ENCODE measurements around the gene LILRB2.
A peak's percentile ranks its signal among the peaks of the same experiment; 100 is the strongest.
"Not testable (repeated sequence)": the region's sequence is repeated elsewhere in the genome, so short reads cannot be mapped to it uniquely, and the experiment has no call there.

Gene LILRB2

DNA sequence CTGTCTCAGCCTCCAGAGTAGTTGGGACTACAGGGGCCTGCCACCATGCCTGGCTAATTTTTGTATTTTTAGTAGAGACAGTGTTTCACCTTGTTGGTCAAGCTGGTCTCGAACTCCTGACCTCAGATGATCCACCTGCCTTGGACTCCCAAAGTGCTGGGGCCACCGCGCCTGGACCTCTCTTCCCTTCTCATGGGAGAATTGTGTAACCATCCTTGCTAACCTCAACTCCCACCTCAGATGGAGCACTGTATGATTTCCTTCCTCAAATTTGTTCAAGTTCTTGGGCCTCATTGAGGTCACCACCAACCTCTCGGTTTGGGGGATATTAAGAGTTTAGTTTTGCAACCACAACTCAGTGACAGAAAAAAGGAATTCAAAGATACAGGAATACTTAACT, 21.3 kb upstream of the LILRB2 start:
- peak in 1 of 2 donors; percentile 37 for DNase-seq

- no peak for DNase-seq
Observed at GRCh38 chr19:54299515-54299914, 18.6 kb upstream of the LILRB2 start.

DNA sequence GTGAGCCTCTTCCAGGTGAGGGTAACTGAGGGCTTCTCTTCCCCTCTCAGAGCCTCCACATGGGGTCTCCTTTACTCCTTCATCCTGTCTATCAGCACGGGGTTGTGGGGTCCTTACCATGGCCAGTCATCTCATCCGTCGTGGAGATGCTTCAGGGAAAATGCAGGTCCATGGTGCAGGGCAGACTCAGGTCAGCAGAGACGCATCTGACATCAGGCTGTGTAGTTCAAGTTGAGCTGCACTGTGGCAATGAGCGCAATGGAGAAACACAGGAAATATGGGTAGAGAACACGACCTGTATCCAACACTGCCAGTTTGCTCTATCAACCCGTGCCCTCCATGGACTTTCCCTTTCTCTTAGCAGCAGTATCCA, 18.2 kb upstream of the LILRB2 start:
- DNase-seq: no peak

DNA sequence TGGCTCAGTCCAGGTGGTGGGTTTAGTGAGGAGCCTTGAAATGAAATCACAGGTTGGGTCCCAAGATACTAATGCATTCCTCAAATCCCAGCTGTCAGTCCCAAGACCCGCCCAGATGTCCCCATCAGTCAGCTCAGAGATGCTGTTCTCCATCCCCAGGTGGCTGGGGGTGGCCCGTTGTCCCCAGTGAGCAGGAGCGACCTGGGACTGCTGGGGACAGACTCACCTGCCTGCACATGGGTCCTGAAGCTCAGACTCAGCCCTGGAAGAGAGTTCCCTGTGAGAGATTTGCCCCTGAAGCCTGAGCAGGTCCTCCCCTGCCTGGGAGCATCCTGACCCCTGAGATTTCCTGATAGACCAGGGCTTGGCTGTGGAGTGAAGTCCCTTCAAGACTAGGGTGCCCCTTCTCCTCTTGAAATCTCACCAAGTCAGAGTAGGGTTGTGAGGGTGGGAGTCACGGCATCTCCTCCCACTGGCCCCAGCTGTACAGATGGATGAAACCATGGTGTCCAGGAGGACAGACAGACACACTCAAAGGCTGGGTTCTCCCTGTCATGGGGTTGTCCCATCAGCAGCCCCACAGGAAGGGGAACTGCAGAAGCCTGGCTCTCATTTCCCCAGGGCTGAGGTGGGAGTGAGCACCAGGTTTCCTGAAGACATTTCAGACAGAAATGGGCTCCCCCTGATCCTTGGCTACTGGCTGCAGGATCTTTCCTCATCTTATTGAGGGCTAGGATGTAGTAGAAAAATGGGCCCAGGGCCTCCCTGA, 17.6 kb upstream of the LILRB2 start:
- no peak for DNase-seq

- DNase-seq: no peak
Observed at GRCh38 chr19:54297759-54298305, 16.9 kb upstream of the LILRB2 start.

GRCh38 chr19:54294539-54294938, 13.6 kb upstream of the LILRB2 start:
- no peak for DNase-seq

DNA sequence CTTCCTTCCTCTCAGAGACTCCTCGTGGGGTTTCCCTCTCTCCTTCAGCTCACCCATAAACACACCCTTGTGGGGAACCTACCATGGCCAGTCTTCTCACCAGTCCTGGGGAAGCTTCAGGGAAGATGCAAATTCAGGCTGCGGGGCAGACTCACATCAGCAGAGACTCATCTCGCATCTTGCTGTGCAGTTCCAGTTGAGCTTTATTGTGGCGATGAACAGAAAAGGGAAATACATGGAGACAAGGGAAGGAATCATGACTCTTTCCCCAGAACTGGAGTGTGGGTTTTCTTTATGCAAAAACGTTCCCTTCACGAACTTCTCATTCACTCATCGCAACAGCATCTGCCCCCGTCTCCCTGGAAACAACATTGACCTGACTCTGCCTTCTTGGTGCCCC, 8.2 kb upstream of the LILRB2 start:
- not testable (repeated sequence) for DNase-seq

DNA sequence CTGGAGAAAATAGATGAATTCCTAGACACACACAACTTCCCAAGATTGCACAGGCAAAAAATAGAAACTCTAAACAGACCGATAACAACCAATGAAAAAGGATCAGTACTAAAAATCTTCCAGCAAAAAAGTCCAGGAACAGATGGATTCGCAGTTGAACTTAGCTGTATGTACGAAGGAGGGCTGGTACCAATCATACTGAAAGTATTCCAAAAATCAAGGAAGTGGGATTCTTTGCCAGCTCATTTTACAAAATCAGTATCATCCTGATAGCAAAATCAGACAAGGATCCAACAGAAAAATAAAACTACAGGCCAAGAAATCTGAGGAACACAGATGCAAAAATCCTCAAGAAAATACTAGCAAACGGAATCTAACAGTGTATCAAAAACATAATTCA, 6.5 kb upstream of the LILRB2 start:
- DNase-seq: no peak

DNA sequence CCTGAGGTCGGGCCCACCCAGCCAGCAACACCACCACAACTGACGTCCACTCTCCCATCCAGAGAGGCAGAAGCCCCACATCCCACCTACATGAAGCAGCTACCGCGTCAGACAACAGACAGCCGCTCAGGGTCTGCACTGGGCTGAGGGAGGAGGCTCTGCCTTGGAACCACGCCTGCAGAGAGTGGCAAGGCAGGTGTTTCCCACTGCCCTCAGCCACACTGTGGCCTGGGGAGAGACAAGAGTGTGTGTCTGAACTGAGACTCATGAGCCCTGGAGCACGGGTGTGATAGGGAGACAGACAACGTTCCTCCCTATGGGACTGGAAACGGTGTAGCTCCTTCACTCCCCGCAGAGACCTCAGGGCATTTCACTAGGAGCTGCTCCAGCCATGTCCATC, 5.4 kb upstream of the LILRB2 start:
- DNase-seq: not testable (repeated sequence)

- peak in 1 of 2 donors; percentile 51 for DNase-seq
Observed at GRCh38 chr19:54285427-54286056, 4.6 kb upstream of the LILRB2 start.

DNA sequence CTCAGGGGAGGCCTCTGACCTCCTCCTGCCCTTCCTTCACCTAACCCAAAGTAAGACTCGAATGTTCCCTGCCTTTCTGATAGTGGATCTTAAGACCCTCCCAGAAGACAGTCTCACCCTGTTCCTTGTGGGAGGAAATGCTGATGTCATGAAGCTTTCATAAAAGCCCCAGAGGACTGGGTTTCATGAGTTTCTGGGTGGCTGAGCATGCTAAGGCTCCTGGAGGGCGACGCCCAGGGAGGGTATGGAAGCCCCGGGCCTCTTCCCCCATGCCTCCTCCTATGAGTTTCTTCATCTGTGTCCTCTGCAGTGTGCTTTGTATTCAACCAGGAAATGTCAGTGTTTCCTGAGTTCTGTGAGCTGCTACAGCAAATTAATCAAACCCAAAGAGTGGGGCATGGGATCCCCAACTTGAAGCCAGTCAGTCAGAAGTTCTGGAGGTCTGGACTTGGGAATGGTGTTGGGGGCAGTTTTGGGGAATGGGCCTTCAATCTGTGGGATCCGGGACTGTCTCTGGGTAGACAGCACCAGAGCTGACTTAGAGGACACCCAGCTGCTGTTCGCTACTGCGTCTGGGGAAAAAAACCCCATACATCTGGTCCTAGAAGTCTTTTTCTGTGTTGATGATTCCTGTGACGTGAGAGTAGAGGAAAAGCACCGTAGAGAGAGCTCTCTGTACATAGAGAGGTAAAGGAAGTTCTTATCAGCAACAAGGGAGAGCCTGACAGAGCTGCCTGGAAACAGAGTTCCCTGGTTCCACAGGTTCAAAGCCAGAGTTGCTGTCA, 2.0 kb upstream of the LILRB2 start:
- DNase-seq: peak in 1 of 2 donors; percentile 41

DNA sequence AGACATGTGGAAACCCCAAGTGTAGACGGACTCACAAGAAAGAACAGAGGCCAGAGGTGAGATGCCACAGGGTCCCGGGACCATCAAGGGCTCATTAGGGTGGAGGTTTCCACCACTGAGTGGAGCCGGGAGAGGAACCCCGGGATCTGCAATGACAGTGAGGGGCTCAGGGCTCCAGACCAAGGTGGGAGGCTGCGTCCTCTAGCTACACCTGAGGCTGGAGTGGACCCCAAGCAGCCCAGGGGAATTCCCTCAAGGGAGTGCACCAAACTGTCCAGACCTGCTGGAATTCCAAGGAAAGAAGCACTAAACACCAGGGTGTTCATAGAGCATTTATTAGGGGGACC, 792 bp upstream of the LILRB2 start:
- not testable (repeated sequence) for DNase-seq

GRCh38 chr19:54280441-54280840, 469 bp downstream of the LILRB2 start:
- DNase-seq: peak in 1 of 2 donors; percentile 40

DNA sequence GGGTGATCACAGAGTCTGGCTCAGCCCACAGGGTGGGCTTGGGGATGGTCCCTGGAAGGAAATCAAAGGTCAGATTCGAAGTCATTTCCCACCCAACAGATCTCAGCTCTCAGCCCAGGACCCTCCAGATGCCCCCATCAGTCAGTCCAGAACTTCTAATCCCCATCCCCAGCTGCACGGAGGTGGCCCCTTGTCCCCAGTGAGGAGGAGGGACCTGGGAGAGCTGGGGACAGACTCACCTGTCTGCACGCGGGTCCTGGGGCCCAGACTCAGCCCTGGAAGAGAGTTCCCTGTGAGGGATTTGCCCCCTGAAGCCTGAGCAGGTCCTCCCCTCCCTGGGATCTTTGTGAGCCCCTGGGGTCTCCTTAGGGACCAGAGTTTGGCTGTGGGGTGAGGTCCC, 885 bp downstream of the LILRB2 start:
- not testable (repeated sequence) for DNase-seq

- DNase-seq: no peak
Observed at GRCh38 chr19:54279406-54279962, 1.4 kb downstream of the LILRB2 start.

GRCh38 chr19:54278571-54279195, 2.2 kb downstream of the LILRB2 start:
- DNase-seq: not testable (repeated sequence)

DNA sequence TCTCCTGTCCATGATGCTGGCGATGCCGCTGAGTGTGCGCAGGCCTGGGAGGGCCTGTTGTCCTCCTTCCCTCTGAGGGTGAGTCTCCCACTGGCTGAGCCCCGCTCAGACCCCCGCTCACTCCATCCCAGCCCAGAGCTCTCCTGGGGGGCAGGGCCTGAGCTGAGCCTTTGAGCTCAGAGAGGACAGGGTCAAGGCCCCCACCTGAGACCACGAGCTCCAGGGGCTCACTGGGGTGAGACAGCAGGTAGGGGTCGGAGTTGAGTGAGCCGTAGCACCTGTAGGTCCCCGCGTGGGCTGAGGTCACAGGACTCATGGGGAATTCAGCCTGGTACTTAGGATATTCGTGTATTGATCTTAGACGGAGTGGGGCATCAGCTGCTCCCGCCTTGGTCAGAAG, 2.9 kb downstream of the LILRB2 start:
- DNase-seq: not testable (repeated sequence)

DNA sequence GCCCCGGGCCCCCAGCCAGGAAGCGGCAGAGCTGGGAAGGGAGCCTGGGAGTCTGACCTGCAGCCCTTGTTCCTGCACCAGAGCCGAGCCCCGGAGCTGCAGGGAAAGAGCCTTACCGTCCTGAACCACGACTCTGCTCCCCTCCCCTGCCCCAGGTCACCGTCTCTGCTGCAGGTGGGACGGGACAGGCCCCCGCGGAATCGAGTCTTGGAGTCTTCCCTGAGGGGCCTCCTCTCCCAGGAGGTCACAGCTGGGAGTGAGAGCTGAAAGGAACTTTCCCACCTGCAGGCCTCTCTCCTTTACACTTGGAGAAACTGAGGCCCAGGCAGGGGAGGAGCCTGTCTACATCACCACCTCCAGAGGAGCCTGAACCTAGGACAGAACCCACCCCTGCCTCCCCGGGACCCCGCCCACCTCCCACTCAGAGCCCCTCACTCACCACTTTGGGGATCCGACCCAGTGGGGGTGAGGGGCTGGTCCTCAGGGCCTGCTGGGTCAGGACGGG, 3.7 kb downstream of the LILRB2 start:
- not testable (repeated sequence) for DNase-seq

GRCh38 chr19:54275951-54276350, 5.0 kb downstream of the LILRB2 start:
- DNase-seq: no peak

DNA sequence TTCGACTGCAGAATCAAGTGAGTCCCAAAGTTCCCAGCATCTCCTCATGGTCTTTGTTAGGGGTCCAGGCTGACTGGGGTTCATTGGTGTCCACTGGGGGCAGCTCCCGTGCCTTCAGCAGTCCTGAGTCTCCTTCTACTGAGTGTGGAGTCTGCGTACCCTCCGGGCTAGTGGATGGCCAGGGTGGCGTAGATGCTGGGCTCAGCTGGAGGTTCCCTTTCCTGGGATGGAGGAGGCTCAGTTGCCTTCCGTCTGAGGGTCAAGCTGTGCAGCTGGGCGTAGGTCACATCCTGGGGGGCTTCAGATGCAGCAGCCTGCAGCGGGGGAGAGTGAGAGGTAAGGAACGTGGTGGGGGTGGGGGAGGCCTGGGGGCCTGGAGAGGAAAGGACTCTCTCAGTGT, 6.4 kb downstream of the LILRB2 start:
- DNase-seq: not testable (repeated sequence)

DNA sequence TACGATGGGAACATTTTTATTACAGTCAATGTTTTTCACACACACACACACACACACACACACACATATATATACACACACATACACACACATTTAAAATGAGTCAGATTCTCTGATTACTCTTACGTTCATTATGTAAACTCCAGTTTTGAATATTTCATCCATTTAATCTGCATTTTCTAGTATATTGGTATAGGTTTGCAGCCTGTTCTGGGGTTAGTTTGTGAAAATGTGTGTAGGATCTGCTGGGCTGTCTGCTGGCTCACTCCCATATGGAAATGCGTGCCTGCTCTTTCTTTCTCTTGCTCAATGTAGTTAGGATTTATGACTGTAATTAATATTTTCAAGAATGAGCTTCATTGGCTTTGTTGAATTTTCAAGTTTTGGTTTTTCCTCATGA, 7.1 kb downstream of the LILRB2 start:
- no peak for DNase-seq

DNA sequence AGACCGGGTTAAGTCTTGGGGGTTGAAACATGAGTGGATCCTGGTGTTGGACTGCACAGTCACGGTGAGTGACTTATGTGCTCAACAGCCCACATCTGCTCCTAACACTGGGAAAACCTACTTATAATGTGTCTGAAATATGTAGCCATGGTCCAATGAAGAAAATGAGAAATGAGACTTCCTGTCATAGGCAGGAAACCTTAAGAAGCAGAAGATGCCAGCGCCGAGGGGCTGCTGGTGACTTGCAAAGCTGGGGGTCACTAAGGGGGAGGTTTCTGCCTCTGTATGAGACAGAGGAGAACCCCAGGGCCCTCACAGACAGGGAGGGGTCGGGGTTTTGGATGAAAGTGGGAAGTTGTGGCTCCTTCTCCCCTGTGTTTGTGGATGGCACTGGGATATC, 8.7 kb downstream of the LILRB2 start:
- peak in 1 of 2 donors; percentile 38 for DNase-seq

GRCh38 chr19:54271587-54271986, 9.3 kb downstream of the LILRB2 start:
- peak in 1 of 2 donors; percentile 62 for DNase-seq
